Muscle of arm (tissue), 12 donors: Measurements from ENCODE around the gene ITGB3. TPM values are rescaled to one million over a fixed set of nuclear protein-coding genes. Genes with fewer than 3 reads are reported as not detected.
"Not testable (repeated sequence)": the region's sequence is repeated elsewhere in the genome, so short reads cannot be mapped to it uniquely, and the experiment has no call there.

Experiments
- DNase-seq: peaks from one replicate; pipeline ENCODE4 v3.0.0-alpha.2; 2013
- polyA plus RNA-seq, 12 donors: library from polyadenylated mRNA; unstranded; fragments of 120-200 nt; gene quantifications; one replicate each; pipeline ENCODE4 v1.2.1, GENCODE V29; 2013; ENCODE audit not compliant: insufficient read length in 12 of 12

Gene ITGB3
- polyA plus RNA-seq, 12 donors: 10.6 to 17.7 (median 14.0) TPM; not detected in 1

DNA sequence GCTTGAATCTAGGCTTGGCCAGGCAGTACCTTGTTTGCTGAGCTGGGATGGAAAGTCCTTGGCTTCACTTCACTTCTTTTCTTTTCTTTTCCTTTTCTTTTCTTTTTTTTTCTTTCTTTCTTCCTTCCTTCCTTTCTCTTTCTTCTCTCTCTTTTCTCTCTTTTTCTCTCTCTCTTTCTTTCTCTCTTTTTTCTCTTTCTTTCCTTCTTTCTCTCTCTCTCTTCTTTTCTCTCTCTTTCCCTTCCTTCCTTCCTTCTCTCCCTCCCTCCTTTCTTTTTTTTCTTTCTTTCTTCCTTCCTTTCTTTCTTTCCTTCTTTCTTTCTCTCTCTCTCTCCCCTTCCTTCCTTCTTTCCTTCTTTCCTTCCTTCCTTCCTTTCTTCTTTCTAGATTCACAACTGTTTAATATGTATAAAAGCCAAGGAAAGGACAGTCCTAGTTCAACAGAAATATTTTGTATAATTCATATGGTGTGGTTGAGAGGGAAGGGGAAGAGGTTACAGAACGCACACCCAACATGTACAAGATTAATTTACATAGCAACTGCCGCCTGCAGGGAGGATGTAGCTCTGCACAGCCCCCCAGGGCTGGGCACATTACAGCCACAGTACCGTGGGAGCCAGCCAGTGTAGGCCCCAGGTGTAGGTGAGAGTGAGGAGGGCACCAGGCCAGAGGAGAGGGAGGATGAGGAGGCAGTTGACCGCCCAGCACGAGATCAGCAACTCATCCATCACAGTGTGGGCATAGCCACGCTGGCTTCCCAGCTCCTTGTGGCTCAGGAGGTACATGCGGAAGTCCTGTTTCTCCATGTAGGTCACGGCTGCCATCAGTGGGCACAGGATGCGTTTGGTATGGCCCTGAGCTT lies 9.7 kb upstream of the ITGB3 start:
- no peak for DNase-seq

DNA sequence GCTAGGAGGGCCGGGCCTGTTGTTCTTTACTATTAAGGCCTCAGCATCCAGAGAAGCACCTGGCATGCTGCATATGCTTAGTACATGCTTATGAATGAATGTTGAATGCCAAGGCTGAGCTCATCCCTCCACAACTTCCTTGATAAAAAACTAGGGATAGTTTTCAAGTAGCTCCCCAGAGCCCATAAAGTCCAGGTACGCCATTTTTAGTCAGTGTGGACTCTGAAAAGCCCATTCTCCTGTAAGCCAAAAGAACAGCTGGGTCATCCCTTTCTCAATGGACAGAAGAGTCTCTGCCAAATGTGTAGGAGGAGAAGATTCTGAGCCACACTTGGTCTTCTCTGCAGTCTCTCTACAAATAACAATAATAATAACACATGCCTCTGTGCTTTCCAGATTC lies 8.9 kb upstream of the ITGB3 start:
- peak; percentile 46 for DNase-seq

DNA sequence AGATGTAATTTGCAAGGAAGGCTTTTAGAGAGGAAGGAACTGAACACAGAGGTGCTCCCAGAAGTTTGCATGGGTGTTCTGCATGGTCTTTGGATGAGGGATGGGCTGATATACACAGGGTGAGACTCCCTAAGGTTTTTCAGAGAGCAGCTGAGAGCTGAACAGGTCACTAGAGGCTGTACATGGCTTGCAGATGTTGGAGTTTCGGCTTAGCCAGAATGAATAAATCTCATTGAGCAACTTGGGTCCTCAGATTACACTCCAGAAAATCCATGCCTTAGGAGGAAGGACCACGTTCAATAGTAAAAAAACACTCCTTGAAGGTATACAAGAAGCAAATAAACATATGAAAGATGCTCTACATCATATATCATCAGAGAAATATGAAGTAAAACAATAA lies 7.5 kb upstream of the ITGB3 start:
- no peak for DNase-seq

DNA sequence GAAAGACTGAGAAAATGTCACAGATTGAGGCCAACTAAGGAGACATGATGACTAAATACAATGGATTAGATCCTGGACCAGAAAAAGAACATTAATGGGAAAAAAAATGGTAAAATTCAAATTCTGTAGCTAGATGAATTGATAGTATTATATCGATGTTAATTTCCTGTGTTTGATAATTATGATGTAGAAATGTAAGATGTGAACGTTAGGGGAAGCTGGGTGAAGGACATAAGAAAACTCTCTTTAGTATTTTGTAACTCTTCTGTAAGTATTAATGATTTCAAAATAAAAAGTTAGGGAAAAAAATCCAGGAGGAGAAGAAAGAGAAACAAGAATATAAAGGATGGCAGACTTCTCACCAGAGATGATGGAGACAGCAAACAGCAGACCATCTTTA lies 2.8 kb upstream of the ITGB3 start:
- DNase-seq: no peak

DNA sequence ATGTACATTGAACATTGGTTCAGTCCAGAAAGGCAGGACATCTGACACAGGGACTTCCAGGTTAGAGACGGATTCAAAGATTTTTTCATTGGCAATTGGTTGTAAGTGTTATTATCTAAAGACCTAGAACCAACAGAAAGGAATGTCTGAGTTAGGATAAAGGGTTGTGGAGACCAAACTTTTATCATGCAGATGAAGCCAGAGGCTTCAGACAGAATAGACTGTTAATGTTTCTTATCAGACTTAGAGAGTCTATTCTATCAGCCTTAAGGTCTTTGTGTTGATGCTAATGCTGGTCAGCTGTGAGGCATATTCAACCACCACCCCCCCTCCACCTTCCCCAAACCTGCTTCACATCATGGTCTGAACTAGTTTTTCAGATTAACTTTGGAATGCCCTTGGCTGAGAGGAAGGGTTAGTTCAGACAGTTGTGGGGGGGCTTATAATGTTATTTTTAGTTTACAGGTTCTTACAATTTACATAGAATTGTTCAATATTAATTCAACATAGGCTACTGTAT lies 2.1 kb upstream of the ITGB3 start:
- DNase-seq: no peak

DNA sequence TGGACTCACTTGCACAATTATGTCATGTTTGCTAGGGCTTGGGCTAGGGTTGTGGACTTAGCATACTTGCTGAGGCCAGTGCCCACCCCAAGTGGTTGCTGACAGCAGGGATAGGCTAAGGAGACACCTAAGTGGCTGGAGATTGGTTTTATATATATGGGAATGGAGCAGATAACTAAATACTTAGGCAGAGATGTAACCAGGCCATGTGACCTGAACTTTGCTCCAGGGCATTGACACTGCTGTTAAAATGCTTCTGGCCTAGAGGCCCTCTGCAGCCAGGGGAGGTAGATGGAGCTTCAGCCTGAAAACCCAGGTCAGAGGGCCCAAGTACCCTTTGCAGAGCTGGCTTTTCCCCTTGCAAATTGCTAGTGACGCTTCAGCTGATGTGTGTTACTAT lies 1.4 kb upstream of the ITGB3 start:
- DNase-seq: no peak

DNA sequence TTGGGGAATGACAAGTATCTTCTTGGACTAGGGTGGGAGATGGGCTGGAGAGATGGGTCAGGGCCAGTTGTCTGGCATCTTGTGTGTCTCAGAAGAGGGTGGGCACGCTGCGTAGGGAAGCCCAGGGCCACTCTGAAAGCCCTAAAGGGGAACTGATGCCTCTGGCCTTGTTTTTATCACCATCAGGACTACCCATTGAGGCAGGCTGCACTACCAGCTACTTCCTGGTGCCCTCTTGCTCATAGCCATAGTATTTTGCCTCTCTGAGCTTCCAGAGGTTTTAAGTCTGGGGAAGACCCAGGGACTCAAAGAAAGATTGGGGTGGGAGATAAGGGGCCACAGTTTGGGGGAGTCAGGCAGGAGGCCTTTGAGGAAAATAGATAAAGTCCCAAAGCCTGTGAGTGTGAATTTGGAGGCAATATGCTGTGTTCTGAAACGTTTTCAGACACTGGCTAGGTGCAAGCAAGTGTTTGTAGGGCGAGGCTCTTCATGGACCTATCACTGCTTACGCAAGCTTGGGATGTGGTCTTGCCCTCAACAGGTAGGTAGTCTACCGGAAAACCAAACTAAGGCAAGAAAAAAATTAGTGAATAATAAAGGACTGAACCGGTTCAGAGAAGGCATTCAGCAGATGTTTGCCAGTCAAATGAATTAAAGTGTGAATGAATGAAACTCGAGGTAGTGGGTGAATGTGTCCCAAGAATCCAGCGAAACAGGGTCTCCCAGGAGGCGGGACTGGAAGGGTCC lies 688 bp upstream of the ITGB3 start:
- no peak for DNase-seq

DNA sequence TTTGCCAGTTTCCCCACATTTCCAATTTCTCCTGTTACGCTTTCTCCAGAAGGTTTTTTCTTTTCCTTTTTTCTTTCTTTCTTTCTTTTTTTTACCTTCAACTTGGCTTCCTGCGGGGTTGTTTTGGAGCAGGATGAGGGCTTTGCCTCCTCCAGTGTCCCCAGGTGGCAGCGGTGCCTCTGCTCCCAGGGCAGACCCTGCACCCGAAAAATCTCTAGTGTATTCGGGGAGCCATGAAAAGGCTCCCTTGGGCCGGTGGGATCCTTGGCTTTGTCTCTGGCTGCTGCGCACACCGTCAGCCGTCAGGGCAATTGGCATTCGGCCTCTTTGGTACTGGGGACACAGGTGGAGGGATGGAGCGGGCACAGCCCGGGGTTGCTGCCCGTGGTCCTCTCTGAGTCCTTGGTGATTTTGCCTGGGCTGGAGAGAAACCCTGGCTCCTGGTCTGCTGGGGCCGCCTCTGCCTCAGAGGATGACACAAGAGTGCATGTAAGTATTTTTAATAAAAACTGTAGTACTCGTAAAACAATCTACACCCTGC lies 846 bp downstream of the ITGB3 start:
- DNase-seq: no peak

DNA sequence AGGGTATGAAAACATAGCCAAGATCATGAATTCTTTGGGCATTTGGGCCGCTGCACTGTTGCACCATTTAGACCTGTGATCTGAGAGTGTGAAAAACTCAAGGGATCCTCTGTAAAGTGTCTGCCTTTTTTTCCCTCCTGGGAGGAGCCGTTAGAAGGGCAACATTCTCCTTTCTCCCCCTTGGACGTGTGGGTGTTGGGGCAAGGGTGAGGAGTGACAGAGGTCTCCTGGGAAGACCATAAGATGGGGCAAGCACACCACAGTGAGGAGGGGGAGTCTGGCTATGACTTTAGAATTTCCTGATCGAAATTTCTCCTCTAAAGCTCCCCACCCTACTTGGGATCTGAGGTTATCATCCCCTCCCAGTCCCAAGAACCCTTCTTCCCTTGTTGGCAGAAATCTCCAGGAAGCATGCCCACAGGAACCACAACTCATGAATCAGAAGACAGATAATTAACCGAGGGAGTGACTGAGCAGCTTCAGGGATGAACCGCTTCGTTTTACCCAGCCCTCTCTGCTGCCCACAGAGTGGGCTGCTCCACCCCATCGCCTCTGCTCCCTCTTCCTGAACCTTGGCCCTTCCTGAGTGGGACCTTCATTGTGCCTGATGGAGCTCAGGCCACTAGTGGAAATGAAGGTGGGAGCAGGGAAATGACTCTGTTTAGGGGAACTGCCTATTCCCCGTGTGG lies 4.2 kb downstream of the ITGB3 start:
- DNase-seq: no peak

DNA sequence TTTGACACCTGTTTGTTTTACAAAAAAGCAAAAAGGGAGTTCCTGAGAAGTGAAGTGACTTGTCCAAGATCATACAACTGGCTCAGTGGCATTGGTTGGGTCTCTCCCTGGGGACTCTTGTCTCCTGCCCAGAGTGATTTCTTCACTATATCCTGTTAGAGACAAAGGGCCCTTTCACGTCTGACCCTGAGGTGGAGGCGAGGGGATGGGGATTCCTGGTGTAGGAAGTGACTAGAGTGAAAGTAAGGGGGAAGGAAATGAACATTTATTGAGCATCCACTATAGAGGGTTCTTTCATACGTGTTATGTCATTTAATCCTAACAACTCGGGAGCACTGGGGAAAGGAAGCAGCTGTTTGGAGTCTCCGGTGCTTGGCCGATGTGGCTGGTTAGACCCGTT lies 9.0 kb downstream of the ITGB3 start:
- DNase-seq: no peak

DNA sequence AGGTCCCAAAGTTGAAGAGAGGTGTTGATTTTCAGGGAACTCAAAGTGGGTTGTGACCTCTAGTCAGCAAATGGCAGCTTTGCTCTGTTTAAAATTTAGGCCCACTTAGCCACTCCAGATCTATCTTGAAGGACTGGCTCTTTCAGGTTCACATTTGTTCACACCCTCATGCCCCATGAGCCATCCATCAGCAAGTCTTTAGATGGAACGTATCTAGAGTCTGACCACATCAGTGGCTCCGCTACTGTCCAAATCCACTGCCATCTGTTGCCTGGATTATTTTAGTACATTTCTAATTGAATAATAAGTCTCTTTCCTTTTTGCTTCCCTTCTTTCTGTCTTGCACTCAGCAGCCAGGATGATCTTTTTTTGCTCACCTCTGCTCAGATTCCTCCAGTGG lies 10.5 kb downstream of the ITGB3 start:
- no peak for DNase-seq

DNA sequence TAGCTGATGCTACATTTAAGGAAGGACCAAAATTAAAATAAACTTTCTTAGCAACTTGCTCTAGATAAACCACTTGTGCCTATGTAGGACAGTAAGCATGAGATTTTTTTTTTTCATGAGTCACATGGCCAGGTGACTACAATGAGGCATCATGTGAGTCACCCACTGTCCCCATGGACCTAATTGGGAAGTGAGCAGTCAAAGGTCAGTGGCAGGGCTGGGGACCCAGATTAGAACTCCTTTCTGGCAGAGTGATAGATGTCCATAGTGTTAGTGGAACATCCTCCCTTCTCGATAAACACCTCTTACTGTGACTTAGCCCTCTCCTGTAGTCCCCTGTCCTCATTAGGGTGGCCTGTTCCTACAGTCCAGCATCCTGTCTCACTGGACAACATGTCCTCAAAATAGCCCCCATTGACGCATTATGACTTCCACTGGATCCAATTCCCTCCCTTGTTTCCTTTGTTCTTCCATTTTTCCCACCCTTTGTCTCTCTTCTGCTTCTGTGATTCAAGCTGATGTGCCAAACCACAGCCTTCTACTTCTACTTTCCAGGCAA lies 12.4 kb downstream of the ITGB3 start:
- DNase-seq: no peak

DNA sequence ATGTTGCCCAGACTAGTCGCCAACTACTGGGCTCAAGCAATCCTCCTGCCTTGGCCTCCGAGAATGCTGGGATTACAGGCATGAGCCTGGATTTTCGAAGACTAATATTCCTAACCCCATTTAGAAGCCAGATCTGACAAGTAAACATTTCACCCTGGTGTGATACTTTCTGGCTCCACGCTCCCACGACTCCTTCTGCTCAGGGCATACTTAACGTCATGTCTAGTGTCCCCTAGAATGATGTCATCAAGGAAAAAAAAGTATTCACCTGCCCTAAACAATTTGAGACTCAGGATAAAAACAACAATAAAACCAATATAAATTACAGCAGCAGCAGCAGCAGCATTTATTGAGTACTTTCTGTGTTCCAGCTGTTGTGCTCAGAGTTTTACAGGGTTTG lies 13.2 kb downstream of the ITGB3 start:
- DNase-seq: no peak

DNA sequence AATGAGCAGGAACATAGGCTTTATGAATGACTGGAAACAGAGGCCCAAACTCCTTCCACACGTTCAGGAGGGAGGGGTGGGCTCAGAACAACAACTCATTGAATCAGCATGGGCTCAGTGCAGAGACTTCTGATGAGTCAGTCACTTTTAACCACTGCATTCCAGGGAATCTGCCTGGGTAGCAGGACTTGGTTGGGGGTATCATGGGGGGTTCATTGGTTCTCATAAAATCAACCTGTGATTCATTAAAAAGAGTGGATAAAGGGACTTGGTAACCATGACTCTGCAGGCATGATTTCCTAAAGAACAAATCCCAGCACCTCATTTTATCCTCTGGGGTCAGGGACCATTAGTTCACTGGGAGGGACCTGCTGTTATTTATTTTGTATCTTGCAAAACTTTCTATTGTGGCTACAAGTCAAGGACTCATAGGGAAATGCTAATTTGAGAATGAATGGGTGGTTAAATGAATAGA lies 13.8 kb downstream of the ITGB3 start:
- DNase-seq: no peak

DNA sequence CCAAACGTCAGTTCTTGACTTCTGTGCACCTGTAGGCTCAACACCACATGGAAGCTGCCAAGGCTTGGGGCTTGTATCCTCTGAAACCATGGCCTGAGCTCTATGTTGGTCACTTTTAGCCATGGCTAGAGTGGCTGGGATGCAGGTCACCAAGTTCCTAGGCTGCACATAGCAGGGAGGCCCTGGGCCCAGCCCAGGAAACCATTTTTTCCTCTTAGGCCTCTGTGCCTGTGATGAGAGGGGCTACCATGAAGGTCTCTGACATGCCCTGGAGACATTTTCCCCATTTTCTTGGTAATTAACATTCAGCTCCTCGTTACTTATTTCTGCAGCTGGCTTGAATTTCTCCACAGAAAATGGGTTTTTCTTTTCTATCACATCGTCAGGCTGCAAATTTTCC lies 15.3 kb downstream of the ITGB3 start:
- DNase-seq: not testable (repeated sequence)

DNA sequence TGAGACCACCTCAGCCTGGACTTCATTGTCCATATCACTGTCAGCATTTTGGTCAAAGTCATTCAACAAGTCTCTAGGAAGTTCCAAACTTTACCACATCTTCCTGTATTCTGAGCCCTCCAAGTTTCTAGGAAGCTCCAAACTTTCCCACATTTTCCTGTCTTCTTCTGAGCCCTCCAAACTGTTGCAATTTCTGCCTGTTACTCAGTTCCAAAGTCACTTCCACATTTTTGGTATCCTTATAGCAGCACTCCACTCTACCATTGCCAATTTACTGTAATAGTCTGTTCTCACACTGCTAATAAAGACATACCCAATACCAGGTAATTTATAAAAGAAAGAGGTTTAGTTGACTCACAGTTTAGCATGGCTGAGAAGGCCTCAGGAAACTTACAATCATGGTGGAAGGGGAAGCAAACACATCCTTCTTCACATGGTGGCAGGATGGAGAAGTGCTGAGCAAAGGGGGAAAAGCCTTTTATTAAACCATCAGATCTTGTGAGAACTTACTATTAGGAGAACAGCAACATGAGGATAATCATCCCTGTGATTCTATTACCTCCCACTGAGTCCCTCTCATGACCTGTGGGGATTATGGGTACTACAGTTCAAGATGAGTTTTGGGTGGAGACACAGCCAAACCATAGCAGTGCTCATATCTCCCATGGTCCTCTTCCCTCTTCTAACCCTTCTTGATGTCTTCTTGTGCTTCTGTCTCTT lies 16.1 kb downstream of the ITGB3 start:
- DNase-seq: not testable (repeated sequence)

DNA sequence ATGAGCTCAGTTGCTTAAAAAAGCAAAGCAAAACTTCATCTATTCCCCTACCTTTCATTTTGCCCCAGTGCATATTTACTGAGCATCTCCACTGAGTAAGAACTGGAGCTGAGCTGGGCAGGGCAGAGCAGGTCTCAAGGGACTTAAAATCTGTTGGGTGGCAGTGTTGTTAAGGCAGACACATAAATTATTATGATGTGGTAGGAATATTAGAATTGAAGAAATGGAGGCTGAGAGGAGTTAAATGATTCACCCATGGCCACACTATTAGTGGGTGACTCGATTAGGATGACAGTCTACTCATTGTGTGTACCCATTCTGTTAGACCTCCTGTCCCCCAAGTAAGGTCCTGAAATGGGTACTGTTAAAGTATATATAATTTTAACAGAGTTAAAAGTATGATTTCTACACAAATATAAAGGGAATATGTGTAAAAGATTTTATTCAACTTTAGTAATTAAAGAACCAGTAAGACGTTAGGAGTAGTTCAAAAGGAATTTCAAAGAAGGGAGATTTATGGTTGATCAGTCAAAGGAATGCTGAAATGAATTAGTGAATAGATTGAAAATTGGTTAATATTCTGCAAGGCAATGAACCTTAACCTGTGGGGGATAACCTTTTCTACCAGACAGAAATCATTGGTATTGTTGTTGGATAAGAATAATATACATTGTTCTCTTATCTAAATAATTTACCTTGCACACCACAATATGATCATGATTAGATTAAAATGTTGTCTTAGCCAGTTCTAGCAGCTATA lies 17.5 kb downstream of the ITGB3 start:
- DNase-seq: no peak

DNA sequence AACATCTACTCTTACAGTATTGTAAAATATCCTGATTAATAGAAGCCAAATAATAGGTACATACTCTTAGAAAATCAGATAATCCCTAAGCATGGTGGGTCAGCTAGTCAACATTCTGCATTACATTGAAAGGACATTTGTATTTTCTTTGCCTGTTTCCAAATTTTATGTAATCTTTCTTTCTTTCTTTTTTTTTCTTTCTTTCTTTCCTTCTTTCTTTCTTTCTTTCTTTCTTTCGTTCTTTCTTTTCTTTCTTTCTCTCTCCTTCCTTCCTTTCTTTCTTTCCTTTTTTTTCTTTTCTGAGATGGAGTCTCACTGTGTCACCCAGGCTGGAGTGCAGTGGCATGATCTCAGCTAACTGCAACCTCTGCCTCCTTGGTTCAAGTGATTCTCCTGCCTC lies 18.9 kb downstream of the ITGB3 start:
- DNase-seq: no peak

DNA sequence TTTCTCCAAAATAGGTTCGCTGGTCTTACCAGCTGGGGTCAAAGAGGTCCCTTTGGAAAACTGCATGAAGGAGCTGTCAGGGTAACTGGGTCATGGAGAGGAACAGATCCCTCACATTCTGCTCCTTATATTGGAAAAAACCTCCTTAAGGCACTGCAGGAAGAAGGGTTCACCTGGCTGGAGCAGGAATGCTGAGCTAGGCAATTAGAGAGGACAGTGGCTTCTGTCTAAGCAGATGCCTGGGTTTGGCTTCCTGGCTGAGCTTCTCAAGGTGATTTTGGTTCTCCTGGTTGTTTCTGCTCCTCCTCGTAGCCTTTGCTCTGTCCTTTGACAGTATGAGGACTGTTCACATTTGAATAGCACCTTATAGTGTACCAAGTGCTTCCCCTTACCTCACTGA lies 19.6 kb downstream of the ITGB3 start:
- DNase-seq: no peak
